NCI-H524 (cell line): ENCODE measurements around the gene LARGE1.

Experiments used
- DNase-seq, 2 experiments: peaks; one replicate each; lab custom pipeline; 2025; lab: John Stamatoyannopoulos, UW

The LARGE1 gene

DNA sequence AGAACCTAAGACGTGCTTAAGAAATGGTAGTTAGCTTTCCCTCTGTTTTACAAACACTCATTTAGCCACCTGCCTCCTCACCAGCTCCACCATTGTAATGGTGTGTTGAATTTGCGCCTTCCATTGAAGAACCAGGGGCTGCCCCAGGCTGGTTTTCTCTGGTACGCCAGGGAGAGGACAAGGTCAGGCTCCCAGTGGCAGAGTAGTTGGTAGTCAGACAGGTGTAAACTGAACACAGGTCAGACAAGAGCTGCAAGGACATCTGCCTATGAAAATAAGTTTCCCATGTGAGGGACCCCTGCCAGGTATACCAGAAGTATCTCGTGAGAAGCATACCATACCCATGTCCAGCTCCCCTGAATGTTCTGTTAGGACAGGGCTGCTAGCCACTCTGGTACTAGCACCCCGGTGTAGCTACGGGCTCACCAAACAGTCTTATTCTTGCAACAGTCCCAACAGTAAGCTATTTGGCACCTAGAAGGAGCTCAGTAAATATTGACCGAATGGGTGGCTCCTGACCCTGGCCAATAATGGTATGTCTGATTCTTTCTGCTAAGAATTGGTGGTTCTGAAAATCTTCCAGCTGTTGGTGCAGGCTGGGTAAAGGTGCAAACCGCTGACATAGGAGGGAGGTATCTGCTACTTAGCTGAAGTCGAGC is 359.0 kb downstream of the LARGE1 start:
- no peak for DNase-seq

DNA sequence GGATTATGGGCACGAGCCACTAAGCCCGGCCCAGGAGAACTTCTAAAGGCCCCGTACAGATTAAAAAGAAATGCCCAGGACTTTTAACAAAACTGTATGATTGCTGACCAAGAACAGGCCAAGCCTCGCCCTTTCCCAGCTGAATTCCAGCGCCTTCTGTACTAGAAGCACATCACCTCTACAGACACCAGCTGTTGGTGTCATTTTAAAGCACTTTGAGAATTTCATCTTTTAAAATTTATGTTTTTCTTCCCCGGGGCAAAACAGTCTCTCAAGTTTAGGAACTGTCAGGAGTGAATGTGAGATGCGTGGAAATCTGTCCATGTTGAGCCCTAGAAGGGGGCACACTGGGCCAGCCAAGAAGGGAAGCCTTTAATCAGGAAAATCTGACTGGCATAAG is 362.4 kb downstream of the LARGE1 start:
- no peak for DNase-seq

DNA sequence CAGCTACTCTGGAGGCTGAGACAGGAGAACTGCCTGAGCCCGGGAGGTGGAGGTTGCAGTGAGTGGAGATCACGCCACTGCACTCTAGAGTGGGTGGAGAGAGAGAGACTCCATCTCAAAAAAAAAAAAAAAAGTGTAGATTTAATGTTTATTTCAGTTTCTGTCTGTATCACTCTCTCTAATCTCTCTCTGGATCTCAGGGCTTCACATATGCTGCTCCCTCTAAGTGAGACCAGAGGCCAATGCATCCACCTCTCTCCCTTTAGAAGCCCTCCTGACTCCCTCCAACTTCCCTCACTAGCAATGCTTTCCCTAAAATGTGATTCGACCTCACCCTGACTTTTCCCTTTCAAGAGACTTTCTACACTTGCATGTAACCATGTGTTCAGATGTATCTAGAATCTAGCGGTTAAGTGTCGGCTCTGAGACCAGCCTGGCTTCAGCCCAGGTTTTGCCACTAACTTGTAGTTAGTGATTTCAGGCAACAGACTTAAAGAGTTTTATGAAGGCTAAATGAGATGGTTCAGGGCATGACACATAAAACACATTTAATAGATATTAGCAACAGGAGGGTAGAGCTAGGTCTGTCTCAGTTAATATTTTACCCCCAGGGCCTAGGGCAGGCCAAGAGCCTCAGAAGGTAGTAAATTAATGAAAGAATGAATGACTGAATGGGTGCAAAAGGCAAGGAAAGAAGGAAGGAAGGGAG is 364.3 kb downstream of the LARGE1 start:
- no peak for DNase-seq

DNA sequence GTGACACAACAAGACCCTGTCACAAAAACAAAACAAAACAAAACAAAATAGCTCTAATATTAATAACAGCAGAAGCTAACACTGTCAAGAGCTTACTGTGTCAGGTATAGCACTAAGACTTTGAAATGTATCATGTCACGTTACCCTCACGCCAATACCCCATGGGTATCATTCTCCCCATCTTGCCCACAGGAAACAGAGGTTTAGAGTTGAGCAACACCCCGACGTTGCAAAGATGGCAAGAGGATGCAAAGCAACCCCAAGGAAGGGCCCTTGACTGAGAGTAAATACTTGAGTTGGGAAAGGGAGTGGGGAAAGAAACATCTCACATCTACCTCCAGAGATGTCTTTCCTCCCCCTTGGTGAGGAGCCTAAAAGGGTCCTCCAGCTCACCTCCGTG is 366.8 kb downstream of the LARGE1 start:
- DNase-seq, result no peak

DNA sequence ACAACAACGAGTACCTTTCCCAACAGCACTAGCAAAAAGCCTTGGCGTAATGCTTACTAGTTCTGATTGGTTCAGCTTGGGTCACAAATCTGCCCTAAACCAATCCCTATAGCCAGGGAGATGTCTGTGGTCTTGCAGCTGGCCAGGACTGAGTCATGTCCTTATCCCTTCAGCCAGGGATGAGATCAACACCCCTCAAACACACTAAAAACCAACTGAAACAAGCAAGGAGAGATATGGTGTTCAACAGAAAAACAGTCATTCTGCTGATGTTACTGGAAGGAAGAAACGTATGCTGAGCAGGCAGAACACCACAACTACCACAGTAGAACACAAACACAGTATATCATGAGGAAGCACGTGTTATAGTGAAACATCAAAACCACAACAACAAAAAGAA is 375.6 kb downstream of the LARGE1 start:
- no peak for DNase-seq

DNA sequence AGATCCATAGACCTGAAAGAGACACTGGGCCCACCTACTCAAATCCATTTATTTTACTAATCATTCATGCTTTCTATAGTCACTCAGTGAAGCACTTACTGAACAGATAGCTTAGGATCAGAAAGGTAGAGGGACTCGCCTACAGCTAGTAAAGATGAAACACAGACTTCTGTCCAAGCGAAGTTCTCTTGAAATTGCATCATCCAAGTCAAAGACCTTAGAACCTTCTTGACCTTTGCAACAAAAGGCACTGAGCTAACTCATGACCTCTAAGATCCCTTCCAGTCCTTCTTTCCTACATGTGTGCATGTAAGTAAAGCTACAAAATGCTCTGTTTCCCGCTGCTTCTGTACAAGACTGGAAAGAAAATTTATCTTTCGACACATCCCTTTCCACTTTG is 377.6 kb downstream of the LARGE1 start:
- DNase-seq, result no peak

DNA sequence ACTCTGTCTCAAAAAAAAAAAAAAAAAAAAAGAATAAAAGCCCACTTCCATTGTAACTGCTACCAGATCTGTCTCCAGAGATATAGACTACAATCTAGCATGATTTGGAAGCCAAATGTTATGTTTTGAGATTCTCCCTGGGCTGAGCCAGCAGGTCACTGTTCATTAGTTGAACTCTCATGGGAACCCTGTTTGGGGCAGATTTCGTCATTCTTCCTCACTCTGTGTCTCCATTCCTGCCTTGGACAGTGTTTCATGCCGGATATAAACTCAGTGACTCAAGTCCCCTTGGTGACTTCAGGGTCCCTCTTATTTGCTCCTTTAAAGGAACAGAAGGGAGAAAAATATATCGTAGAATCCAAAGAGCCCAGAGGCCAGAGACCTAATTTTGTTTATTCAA is 378.1 kb downstream of the LARGE1 start:
- DNase-seq, result no peak

DNA sequence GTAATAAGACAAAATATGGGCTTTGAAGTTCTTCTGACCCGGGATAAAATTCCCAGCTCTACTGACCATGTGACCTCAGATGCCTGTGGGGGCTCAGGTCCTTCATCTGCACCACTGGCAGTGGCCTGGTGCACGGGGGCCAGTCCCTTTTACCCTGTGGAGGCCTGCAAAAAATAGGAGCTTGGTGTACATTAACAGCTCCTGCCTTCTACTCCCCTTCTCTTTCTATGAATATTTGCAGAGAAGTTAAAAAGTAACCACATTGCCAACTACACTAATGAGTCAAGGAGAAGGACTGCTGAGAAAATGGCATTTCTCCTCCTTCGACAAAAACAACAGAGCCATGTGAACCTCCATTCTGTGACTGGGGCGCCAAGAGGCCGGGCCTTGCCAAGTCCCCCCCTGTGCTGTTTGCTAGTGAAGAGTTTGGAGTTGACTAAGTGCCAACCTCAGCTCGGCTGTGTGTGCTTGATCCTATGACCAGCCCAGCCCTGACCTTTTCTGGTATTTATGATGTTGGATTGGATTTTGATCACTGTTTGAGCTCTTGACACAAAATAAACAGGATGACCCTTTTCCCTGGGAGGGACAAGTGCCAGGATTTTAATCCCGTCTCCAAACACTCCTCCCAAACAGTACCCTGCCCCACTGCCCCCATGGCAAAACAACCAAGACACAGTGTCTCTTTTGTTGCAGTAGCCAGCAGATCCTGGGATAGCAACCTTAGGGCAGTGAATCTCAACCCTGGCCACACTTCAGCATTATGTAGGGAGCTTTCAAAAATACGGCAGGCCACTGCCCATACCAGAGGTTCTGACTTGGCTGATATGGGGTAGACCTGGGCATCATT is 380.1 kb downstream of the LARGE1 start:
- DNase-seq, result no peak

DNA sequence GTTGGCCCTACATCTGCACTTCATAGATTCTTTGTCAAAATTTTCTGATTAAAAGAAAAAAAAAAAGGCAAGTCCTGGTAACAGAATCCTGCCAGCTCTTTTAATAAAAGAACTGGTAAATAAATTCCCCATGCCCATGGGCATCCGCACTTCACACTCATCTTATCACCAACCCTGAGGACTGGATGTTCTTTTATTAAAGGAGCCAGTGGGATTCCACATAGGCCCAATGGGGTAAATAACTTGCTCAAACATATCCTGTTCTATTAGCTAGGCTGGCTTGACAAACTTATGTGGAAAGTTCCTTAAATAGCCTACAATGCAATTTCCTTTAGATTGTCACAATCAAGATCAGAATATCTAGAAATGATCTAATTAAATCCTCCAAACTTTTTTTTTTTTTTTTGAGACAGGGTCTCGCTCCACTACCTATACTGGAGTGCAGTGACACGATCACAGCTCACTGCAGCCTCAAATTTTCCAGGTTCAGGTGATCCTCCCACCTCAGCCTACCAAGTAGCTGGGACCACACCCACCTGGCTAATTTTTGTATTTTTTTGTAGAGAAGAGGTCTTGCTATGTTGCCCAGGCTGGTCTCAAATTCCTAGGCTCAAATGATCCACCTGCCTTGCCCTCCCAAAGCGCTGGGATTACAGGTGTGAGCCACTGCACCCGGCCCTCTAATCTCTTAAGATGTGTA is 380.9 kb downstream of the LARGE1 start:
- no peak for DNase-seq

DNA sequence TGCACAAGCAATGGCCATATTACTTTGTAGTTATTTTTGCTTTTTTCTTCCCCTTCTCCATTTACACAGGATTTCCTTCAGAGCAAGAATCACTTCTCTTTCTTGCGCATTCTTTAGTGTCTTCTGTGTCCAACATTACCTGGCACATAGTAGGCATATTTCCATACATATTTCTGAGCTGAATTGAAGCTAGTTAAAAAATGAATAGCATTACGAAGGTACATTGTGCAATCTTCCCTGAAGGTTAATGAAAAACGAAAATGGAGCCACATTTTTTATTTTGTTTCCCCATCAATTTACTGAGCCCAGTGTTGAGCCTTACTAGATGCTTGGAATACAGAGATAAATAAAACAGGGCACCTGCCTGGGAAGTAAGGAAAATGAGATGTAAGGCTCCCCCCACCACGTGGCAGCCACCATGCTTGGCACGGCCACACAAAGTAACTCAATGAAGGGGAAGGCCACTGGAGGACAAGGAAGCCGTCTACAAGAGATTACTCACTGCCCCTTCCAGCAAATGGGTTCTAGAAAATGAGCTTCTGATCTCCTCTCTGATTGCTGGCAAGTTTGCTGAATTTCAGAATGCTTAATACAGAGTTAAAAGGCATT is 381.9 kb downstream of the LARGE1 start:
- no peak for DNase-seq

DNA sequence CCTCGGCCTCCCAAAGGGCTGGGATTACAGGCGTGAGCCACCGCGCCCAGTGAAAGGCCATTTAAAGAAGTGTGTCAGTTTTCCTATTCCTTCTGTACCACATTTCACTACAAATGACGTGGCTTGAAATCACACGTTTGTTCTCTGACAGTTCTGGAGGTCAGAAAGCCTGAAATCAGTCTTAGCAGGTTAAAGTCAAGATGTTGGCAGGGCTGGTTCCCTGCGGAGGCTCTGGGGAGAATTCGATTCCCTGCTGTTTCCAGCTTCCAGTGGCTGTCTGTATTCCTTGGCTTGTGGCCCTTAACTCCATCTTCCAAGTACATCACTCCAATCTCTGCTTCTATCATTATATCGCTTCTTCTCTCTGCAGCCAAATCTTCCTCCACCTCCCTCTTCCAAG is 383.2 kb downstream of the LARGE1 start:
- DNase-seq, result no peak

DNA sequence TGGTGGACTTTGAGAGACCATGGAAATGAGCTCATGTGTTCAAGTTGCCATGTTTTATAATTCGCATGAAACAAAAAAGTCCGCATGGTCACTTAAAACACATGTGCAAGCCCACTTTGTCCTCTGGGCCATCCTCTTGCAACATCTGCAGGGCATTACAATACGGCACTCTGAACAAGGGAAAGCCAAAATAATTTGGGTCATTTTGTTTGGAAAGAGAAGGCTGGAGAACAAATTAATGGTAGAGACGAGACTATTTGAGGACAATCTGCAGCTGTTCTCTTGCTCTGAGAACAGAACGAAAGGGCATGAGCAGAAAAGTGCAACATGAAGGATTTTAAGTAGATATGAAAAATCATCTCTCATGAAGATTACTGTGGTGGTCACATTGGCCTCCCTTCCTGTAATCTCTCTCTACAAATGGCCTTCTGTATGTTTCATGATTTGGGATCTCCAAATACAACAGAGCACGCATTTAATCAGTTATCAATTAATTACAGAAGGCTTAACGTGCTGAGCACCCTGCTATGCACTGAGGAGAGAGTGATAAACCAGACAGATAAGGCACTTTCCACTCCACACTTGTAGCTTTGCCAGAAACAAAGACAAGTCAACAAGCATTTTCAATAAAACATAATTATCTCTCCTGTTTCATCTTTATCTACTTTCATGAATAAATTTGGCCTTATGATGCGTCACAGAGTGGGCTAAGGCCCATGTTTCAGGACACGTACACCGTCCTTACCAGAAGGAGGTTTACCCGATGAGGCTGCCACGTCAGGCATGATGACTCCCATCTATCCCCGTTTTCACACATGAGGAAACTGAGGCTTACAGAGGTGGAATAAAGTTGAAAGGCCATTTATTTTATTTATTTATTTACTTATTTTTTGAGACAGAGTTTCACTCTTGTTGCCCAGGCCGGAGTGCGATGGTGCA is 384.1 kb downstream of the LARGE1 start:
- DNase-seq, result no peak

DNA sequence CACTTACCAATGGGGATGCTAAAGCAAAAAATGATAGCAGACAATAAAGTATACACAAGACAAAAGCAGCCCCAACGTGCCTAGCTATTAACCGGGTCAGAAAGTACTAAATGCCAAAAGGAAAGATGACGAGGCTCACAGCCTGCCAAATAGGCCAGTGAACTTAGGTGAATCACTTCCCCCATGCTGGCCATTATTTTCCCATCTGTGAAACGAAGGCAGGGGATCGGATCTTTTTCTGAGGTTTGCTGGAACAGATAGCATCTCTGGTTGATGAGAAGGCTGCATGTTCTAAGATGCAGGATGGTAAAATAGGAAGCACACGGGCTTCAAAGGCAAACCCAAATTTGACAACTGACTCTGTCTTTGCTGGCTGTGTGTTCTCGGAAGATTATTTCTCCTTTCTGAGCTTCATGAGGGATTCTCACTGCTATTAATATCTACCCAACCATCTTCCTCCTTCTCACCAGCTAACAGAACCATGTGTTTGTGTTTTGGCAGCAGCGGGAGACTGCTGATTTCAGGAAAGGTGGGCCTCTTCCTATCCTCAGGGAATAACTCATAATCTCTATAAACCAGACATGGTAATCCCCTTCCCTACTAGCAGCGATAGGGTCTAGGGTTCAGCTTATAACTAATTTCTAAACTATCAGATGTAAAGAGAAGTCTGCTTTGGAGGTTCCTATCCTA is 390.7 kb downstream of the LARGE1 start:
- no peak for DNase-seq

DNA sequence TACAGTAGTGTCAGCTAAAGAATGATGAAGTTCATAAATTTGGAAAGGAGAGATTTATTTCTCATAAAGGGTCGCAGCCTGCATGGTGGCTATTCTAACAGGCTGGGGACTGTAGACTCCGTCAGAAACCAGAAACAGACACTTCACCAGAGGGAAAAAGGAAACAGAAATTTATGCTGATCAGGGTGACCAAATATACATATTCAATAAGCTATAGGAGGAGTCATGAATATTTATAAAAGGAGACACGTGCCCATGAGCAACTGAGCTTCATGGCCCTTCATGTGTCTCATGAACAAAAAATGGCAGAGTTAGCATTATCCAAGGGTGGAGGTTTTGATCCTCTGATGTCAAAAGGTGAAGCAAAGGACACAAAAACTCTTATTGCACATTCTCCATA is 392.1 kb downstream of the LARGE1 start:
- no peak for DNase-seq

DNA sequence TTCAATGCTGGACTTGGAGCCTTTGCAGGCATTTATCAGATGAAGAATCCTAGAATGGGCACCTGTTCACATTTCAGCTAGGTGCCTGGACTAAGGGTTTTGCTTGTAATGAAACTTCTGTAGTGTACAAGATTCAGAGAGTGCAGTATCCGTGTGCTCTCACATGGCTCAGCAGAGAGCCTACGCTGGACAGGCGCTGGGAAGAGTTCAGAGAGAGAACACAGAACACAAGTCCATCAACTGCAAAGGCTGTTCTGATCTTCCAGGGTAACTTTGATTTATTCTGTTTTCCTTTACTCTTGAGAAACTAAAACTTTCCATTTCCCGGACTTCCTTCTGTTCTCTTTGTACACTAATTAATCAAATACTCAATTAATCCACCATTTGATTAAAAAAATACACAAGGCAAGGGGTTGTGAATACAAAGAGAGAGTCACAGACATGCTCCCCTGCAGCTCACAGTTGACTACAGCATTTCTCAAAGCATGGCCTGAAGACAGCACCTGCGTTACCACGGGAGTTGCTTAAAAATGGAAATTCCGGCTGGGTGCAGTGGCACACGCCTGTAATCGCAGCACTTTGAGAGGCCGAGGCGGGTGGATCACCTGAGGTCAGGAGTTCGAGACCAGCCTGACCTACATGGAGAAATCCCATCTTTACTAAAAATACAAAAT is 393.7 kb downstream of the LARGE1 start:
- DNase-seq, result no peak

DNA sequence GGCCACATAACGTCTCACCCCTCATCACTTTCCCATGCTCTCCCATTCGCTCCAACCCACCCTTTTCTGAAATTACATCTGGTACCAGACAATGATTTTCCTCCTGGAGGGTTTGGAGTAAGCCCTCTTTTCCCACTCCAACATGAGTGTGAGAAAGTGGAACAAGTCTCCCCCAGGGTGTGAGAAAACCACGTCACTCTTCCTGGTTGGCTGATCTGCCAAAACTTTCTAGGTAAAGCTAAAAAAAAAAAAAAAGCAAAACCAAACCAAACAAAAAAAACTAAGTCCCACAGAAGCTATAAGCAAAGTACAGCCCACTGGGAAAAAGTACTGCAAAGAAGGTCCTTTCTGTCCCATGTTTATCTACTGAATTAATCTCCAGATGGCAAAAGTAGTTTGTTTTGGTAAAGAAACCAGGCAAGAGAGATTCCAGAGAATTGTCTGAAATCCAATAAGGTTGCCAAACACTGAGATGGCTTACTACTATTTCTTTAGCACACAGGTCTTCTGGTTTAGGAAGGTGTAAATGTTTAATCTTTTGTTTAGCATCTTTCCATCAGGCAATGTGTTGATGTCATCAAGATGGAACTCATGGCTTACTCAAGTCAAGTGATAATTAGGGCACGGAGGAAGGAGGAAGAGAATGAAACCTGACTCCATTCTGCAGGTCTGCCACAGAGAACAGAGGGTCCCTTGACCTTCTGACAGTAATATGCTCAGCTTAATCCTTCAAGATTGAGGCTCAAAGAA is 395.6 kb downstream of the LARGE1 start:
- peak; percentile 68 to 84 for DNase-seq

DNA sequence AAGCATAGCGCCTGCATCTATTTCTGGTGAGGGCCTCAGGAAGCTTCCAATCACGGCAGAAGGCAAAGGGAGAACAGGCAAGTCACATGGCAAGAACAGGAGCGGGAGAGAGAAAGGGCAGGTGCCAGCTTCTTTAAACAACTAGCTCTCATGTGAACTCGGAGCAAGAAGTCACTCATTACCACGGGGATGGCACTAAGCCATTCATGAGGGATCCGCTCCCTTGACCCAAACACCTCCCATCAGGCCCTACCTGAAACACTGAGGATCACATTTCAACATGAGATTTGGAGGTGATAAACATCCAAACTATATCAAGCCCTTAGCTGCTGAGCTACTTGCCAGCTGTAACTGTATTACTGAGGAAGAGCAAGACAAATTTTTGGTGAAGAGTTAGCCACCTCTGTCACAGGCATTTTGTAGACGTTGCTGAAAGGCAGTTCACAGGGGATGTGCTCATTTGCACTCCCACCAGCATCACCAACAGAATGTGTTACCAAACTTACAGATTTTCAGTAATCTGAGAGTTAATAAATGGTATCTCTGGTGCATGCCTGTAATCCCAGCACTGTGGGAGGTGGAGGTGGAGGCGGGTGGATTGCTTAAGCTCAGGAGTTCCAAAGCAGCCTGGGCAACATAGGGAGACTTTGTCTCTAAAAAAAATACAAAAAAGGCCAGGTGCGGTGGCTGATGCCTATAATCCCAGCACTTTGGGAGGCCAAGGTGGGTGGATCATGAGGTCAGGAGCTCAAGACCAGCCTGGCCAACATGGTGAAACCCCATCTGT is 398.2 kb downstream of the LARGE1 start:
- no peak for DNase-seq
